HepG2 (cell line): ENCODE measurements around the gene FBXO10. TPM values are rescaled to one million over a fixed set of nuclear protein-coding genes. Genes with fewer than 3 reads are reported as not detected.
A peak's percentile ranks its signal among the peaks of the same experiment; 100 is the strongest.

Source experiments
- ATAC-seq: fragments of 200-7000 bp; cut with Tn5 transposase; 3 replicates; pipeline ENCODE4 v1.9.1; 2020; ENCODE audit warnings: mild to moderate bottlenecking, moderate library complexity
- BruUV-seq: library from RNA; stranded (reverse); fragments of 400-500 nt; replicated peaks from 2 replicates; lab custom pipeline; 2021; lab: Mats Ljungman, UMichigan
- CTCF ChIA-PET: fragments of 300-600 bp; formaldehyde crosslinking; extraction: SDS; loops from one replicate; lab custom pipeline; 2021; ENCODE audit warnings: low total read pairs, inconsistent platforms, low intra/inter-chr PET ratio; lab: Yijun Ruan, JAX
- POLR2A ChIA-PET: fragments of 350-600 bp; sonication (Branson Sonifier 250); formaldehyde crosslinking; loops from one replicate; lab custom pipeline; 2020; ENCODE audit warnings: antibody characterized with exemption, inconsistent platforms; lab: Yijun Ruan, JAX
- DNase-seq: peaks from one replicate; pipeline ENCODE4 v3.0.0-alpha.2; 2015; ENCODE audit warnings: low spot score
- FAIRE-seq: peaks from 3 replicates; lab custom pipeline; 2011; peaks lifted over from hg19 to GRCh38; lab: Jason Lieb, UNC
- H2AFZ ChIP-seq: one replicate; pipeline ENCODE4 v1.6.1; 2011; ENCODE audit warnings: low read length, inconsistent platforms
- H3K27ac ChIP-seq: fragments of 300-600 bp; 3 replicates; pipeline ENCODE4 v1.8.0; 2011; ENCODE audit warnings: mixed run types, mild to moderate bottlenecking, mixed read lengths, low read length, inconsistent platforms; ENCODE audit not compliant: insufficient read depth; ENCODE audit errors: extremely low read length
- H3K27me3 ChIP-seq, 2 experiments: fragments of 200-600 bp in 1 of 2; 2 replicates in 1 of 2; 3 replicates in 1 of 2; pipeline versions ENCODE4 v1.6.0 to v1.8.0; 2011; ENCODE audit warnings: low read length in 2 of 2, mild to moderate bottlenecking in 2 of 2, moderate library complexity in 2 of 2, inconsistent platforms in 1 of 2; ENCODE audit not compliant: insufficient read depth in 2 of 2, control insufficient read depth in 1 of 2
- H3K36me3 ChIP-seq, 2 experiments: fragments of 200-600 bp in 1 of 2; replicated peaks in 1 of 2; 2 replicates in 1 of 2; 3 replicates in 1 of 2; pipeline versions ENCODE4 v1.5.1 to v1.8.0; 2011; ENCODE audit warnings: low read length in 2 of 2, inconsistent platforms in 1 of 2; ENCODE audit not compliant: insufficient read depth in 2 of 2, control insufficient read depth in 1 of 2
- H3K4me1 ChIP-seq: 2 replicates; pipeline ENCODE4 v1.5.1; 2012; ENCODE audit warnings: low read length, inconsistent platforms; ENCODE audit not compliant: insufficient read depth
- H3K4me2 ChIP-seq: 2 replicates; pipeline ENCODE4 v1.6.0; 2011; ENCODE audit warnings: low read depth, low read length, inconsistent platforms
- H3K4me3 ChIP-seq, 3 experiments: fragments of 200-600 bp in 1 of 3; sonication (generic), shearing (Covaris generic) in 1 of 3; replicated peaks in 1 of 3; 2 replicates each; pipeline ENCODE4 v1.5.1; 2011 to 2016; ENCODE audit warnings: low read length in 3 of 3, inconsistent platforms in 2 of 3, low read depth in 2 of 3, mild to moderate bottlenecking in 2 of 3, control low read depth in 1 of 3, mixed read lengths in 1 of 3; ENCODE audit not compliant: insufficient read depth in 1 of 3
- H3K79me2 ChIP-seq: one replicate; pipeline ENCODE4 v1.6.1; 2011; ENCODE audit warnings: low read length, inconsistent platforms; ENCODE audit not compliant: insufficient read depth
- H3K9ac ChIP-seq: 2 replicates; pipeline ENCODE4 v1.6.0; 2011; ENCODE audit warnings: mild to moderate bottlenecking, low read depth, low read length, inconsistent platforms; ENCODE audit not compliant: insufficient read depth
- H3K9me3 ChIP-seq: 2 replicates; pipeline ENCODE4 v1.5.1; 2012; ENCODE audit warnings: mild to moderate bottlenecking, low read length
- H4K20me1 ChIP-seq: 2 replicates; pipeline ENCODE4 v1.6.0; 2011; ENCODE audit warnings: inconsistent platforms, mild to moderate bottlenecking, low read length, moderate library complexity; ENCODE audit not compliant: insufficient read depth
- MAFF ChIP-seq: IDR thresholded peaks from 2 replicates; pipeline ENCODE4 v1.6.1; 2011; ENCODE audit warnings: low read depth, low read length, improper control_type of control experiment
- MAFK ChIP-seq, 2 experiments: IDR thresholded peaks in 1 of 2; conservative IDR thresholded peaks in 1 of 2; 2 replicates each; pipeline ENCODE4 v1.6.1; 2011; ENCODE audit warnings: improper control_type of control experiment in 2 of 2, low read length in 2 of 2
- MAZ ChIP-seq, 2 experiments: sonication (generic) in 1 of 2; formaldehyde crosslinking in 1 of 2; IDR thresholded peaks; 2 replicates each; pipeline versions ENCODE4 v1.5.0 to v1.6.1; 2012 to 2020; ENCODE audit warnings: low read depth in 2 of 2, mild to moderate bottlenecking in 2 of 2, borderline replicate concordance in 1 of 2, improper control_type of control experiment in 1 of 2, low read length in 1 of 2, missing genetic modification reagents in 1 of 2, moderate library complexity in 1 of 2
- MLLT10 ChIP-seq: sonication (generic); formaldehyde crosslinking; IDR thresholded peaks from 2 replicates; pipeline ENCODE4 v1.4.0; 2020; ENCODE audit warnings: missing genetic modification reagents
- SATB2 ChIP-seq: sonication (generic); formaldehyde crosslinking; IDR thresholded peaks from 2 replicates; pipeline ENCODE4 v1.5.0; 2020; ENCODE audit warnings: missing genetic modification reagents
- TEAD2 ChIP-seq: sonication (generic); formaldehyde crosslinking; IDR thresholded peaks from 2 replicates; pipeline ENCODE4 v1.9.0; 2021; ENCODE audit warnings: missing genetic modification reagents
- THAP9 ChIP-seq: sonication (generic); formaldehyde crosslinking; IDR thresholded peaks from 2 replicates; pipeline ENCODE4; 2020; ENCODE audit warnings: missing genetic modification reagents, mild to moderate bottlenecking, borderline replicate concordance
- ZNF124 ChIP-seq: sonication (generic); formaldehyde crosslinking; IDR thresholded peaks from 2 replicates; pipeline ENCODE4 v1.4.0; 2020; ENCODE audit warnings: missing genetic modification reagents
- in situ Hi-C: cut with HindIII; loops from 2 replicates; pipeline ENCODE4 v1.10.0; 2017; ENCODE audit warnings: low pct_unique_long_range_greater_than_20kb; ENCODE audit not compliant: extremely low pct_ligation_motif_present
- intact Hi-C: fragments of 100-400 bp; cut with micrococcal nuclease; formaldehyde crosslinking; loops from one replicate; pipeline ENCODE4 v1.10.0; 2022; ENCODE audit not compliant: unreplicated experiment
- polyA plus RNA-seq, 8 experiments: library from polyadenylated mRNA; depleted of rRNA in 3 of 8; stranded (reverse) in 7 of 8; unstranded in 1 of 8; fragments of >200 nt; fragmentation: Illumina TruSeq in 4 of 8; extraction: Trizol in 4 of 8; gene quantifications; 2 replicates each; pipeline versions ENCODE4 v1.2.1 to v1.2.3, GENCODE V29; 2011 to 2016; ENCODE audit warnings: low read depth in 4 of 8, missing spikeins in 1 of 8, mixed read lengths in 1 of 8; ENCODE audit not compliant: insufficient read depth in 1 of 8
- total RNA-seq, 5 experiments: library from RNA; depleted of rRNA; stranded (reverse); fragments of >200 nt; fragmentation: Illumina TruSeq; extraction: Trizol; gene quantifications; 2 replicates each; pipeline ENCODE4 v1.2.3, GENCODE V29; 2016; ENCODE audit warnings: low read depth in 1 of 5

The FBXO10 gene
- total and polyA plus RNA-seq, 2 of the 13 experiments (the other 11 are each of a cell fraction or from before 2014, with no cell fraction given) = 3.1 to 5.1 TPM

DNA sequence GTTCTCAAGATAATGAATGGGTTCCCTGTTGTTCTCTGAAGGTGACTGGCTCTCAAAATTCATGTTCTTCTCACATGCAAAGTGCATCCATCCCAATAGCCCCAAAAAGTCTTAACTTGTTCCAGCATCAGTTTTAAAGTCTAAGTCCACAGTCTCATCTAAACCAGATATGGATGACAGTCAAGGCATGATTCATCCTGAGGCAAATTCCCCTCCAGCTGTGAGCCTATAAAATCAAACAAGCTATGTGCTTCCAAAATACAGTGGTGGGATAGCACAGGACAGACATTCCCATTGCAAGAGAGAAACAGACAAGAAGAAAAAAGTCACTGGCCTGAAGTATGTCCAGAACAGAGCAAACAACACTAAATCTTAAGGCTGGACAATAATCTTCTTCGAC, 25.4 kb downstream of the FBXO10 start (continued):
- no peak for TF ChIP-seq THAP9
- no peak for TF ChIP-seq ZNF124
- no peak for TF ChIP-seq SATB2 (CRISPR knock-in tag)

DNA sequence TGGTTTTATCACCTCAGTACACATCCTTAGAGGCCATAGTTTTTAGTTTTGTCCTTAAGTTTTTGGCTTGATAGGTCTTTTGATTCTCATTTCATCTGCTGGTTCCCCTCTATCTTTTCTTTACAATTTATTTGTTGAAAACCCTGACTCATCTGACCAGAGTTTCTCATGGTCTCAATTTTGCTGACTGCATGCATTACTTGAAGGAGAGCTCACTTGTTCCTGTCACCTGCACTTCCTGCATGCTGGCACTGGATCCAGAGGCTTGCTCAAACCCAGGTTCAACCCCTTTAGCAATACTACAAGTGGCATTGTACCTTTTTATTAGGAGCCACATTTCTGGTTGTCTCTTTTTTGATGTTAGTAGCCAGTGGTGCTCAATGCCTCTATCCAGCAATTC, 26.7 kb downstream of the FBXO10 start:
- Histone ChIP-seq H3K9ac (no peak overlapping the region), H3K36me3 (no peaks in the 10 kb centered on the region), H3K27me3 (no peaks in the 10 kb centered on the region), H3K27ac (no peak overlapping the region), H3K4me3 (no peak overlapping the region), H2AFZ (no peak overlapping the region), H3K4me2 (no peak overlapping the region), H3K79me2 (no peaks in the 10 kb centered on the region), H4K20me1 (no peaks in the 10 kb centered on the region), H3K9me3 (no peaks in the 10 kb centered on the region), H3K4me1 (no peaks in the 10 kb centered on the region)
- POLR2A ChIA-PET = interaction anchor here (0.7 kb wide), 1 partner anchor 8 kb away, joined by 3 read pairs; no protein-coding TSS in a partner anchor
- FAIRE-seq (no peak), DNase-seq (no peak), ATAC-seq (no peak)
- TF ChIP-seq MLLT10 (CRISPR knock-in tag) = no peak
- TF ChIP-seq TEAD2 (CRISPR knock-in tag) = no peak
- peak; percentile 47 to 77; a peak in 2 of 4 replicates for TF ChIP-seq MAFK (conservative IDR thresholded peaks at IDR 0.05 in 1 of 2, IDR thresholded peaks at IDR 0.05 in 1 of 2; ENCODE audit: low read length in 2 of 2)
- TF ChIP-seq MAFF = peak; percentile 70
- no peak for TF ChIP-seq MAZ (IDR thresholded peaks at IDR 0.05; ENCODE audit: borderline replicate concordance, low read depth, low read length)
- TF ChIP-seq MAZ (CRISPR knock-in tag; IDR thresholded peaks at IDR 0.05; ENCODE audit: low read depth) = no peak
- no TSS peak for BruUV-seq
- in situ Hi-C loops (no loop called here), intact Hi-C loops (no loop called here)
- CTCF ChIA-PET = no interaction called here
